HepG2 (cell line): Measurements from ENCODE around the gene OBSL1. TPM values are rescaled to one million over a fixed set of nuclear protein-coding genes. Genes with fewer than 3 reads are reported as not detected.

Experiments used
- AGO2 ChIP-seq: fragments of 200-400 bp; formaldehyde crosslinking; optimal IDR thresholded peaks from 2 replicates; pipeline ENCODE3; 2017; ENCODE audit warnings: mild to moderate bottlenecking, low read depth, low read length, moderate library complexity
- ZFX ChIP-seq: sonication (generic); formaldehyde crosslinking; IDR thresholded peaks from 2 replicates; pipeline ENCODE4 v1.4.0; 2020; ENCODE audit warnings: mild to moderate bottlenecking, low read depth, missing genetic modification reagents, moderate library complexity
- ZNF749 ChIP-seq: sonication (generic); formaldehyde crosslinking; IDR thresholded peaks from 2 replicates; pipeline ENCODE4 v1.8.0; 2022; ENCODE audit warnings: mild to moderate bottlenecking, missing genetic modification reagents, moderate library complexity, borderline replicate concordance
- ZNF788 ChIP-seq: sonication (generic); formaldehyde crosslinking; IDR thresholded peaks from 2 replicates; pipeline ENCODE4 v1.5.0; 2020; ENCODE audit warnings: mild to moderate bottlenecking, missing genetic modification reagents, borderline replicate concordance
- ZNF792 ChIP-seq: IDR thresholded peaks from 2 replicates; pipeline ENCODE4 v1.6.1; 2016
- ZNF891 ChIP-seq: sonication (generic); formaldehyde crosslinking; IDR thresholded peaks from 2 replicates; pipeline ENCODE4 v1.5.0; 2020; ENCODE audit warnings: mild to moderate bottlenecking, missing genetic modification reagents
- polyA plus RNA-seq, 8 experiments: library from polyadenylated mRNA; depleted of rRNA in 3 of 8; stranded (reverse) in 7 of 8; unstranded in 1 of 8; fragments of >200 nt; fragmentation: Illumina TruSeq in 4 of 8; extraction: Trizol in 4 of 8; gene quantifications; 2 replicates each; pipeline versions ENCODE4 v1.2.1 to v1.2.3, GENCODE V29; 2011 to 2016; ENCODE audit warnings: low read depth in 4 of 8, missing spikeins in 1 of 8, mixed read lengths in 1 of 8; ENCODE audit not compliant: insufficient read depth in 1 of 8
- total RNA-seq, 5 experiments: library from RNA; depleted of rRNA; stranded (reverse); fragments of >200 nt; fragmentation: Illumina TruSeq; extraction: Trizol; gene quantifications; 2 replicates each; pipeline ENCODE4 v1.2.3, GENCODE V29; 2016; ENCODE audit warnings: low read depth in 1 of 5
- TF ChIP-seq, protein P1 (sequence below): IDR thresholded peaks from 2 replicates; pipeline ENCODE4 v1.6.1; 2016; ENCODE audit warnings: low read depth
- TF ChIP-seq, protein P2 (sequence below): IDR thresholded peaks from 2 replicates; pipeline ENCODE4 v1.6.1; 2016
- TF ChIP-seq, protein P3 (sequence below): sonication (generic); formaldehyde crosslinking; IDR thresholded peaks from 2 replicates; pipeline ENCODE4 v1.4.0; 2020; ENCODE audit warnings: low read depth, missing genetic modification reagents
- TF ChIP-seq, protein P4 (sequence below): sonication (generic); formaldehyde crosslinking; IDR thresholded peaks from 2 replicates; pipeline ENCODE4 v1.4.0; 2020; ENCODE audit warnings: mild to moderate bottlenecking, missing genetic modification reagents

Gene OBSL1
- total and polyA plus RNA-seq, 2 of the 13 experiments (the other 11 are each of a cell fraction or from before 2014, with no cell fraction given): 86.7 to 218 TPM

DNA sequence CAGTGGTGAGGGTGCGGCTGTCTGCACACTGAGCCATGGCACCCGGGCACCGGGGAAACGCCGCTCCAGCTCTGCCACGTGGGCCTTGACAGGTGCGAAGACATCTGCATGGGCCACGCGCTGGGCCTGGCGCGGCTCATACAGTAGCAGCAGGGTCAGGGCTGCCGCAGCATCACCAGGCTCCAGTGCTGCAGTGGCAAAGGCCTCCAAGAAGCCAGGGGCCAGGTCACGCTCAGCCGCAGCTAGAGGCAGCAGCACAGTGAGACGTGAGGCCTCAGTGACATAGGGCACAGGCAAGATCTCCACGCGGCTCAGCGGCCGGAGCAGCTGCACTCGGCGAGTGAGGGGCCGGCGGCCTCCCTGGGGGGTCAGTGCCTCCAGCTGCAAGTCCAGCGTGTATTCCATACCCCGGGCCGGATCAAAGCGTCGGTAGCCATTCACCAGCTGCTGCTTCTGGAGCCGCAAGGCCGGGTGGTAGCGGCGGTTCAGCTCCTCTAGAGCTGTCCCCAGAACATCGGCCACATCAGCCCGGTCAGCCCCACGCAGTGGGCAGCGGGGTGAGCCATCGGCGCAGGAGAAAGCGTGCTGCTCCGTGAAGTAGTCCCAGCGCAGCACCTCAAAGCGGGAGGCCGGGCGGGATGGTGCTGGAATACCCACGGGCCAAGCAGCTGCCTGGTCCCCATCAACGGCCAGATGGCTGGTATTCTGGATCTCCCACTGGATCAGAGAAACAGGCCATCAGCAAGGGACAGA is 31.2 kb downstream of the OBSL1 start (continued):
- peak; percentile 89 for TF ChIP-seq AGO2
- TF ChIP-seq ZNF792 (CRISPR knock-in tag): no peak
- no peak for TF ChIP-seq ZNF788
- TF ChIP-seq, protein P1, sequence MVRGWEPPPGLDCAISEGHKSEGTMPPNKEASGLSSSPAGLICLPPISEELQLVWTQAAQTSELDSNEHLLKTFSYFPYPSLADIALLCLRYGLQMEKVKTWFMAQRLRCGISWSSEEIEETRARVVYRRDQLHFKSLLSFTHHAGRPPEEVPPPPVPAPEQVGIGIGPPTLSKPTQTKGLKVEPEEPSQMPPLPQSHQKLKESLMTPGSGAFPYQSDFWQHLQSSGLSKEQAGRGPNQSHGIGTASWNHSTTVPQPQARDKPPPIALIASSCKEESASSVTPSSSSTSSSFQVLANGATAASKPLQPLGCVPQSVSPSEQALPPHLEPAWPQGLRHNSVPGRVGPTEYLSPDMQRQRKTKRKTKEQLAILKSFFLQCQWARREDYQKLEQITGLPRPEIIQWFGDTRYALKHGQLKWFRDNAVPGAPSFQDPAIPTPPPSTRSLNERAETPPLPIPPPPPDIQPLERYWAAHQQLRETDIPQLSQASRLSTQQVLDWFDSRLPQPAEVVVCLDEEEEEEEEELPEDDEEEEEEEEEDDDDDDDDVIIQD (CRISPR knock-in tag): no peak
- TF ChIP-seq, protein P2, sequence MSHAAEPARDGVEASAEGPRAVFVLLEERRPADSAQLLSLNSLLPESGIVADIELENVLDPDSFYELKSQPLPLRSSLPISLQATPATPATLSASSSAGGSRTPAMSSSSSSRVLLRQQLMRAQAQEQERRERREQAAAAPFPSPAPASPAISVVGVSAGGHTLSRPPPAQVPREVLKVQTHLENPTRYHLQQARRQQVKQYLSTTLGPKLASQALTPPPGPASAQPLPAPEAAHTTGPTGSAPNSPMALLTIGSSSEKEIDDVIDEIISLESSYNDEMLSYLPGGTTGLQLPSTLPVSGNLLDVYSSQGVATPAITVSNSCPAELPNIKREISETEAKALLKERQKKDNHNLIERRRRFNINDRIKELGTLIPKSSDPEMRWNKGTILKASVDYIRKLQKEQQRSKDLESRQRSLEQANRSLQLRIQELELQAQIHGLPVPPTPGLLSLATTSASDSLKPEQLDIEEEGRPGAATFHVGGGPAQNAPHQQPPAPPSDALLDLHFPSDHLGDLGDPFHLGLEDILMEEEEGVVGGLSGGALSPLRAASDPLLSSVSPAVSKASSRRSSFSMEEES (CRISPR knock-in tag): no peak
- TF ChIP-seq, protein P3, sequence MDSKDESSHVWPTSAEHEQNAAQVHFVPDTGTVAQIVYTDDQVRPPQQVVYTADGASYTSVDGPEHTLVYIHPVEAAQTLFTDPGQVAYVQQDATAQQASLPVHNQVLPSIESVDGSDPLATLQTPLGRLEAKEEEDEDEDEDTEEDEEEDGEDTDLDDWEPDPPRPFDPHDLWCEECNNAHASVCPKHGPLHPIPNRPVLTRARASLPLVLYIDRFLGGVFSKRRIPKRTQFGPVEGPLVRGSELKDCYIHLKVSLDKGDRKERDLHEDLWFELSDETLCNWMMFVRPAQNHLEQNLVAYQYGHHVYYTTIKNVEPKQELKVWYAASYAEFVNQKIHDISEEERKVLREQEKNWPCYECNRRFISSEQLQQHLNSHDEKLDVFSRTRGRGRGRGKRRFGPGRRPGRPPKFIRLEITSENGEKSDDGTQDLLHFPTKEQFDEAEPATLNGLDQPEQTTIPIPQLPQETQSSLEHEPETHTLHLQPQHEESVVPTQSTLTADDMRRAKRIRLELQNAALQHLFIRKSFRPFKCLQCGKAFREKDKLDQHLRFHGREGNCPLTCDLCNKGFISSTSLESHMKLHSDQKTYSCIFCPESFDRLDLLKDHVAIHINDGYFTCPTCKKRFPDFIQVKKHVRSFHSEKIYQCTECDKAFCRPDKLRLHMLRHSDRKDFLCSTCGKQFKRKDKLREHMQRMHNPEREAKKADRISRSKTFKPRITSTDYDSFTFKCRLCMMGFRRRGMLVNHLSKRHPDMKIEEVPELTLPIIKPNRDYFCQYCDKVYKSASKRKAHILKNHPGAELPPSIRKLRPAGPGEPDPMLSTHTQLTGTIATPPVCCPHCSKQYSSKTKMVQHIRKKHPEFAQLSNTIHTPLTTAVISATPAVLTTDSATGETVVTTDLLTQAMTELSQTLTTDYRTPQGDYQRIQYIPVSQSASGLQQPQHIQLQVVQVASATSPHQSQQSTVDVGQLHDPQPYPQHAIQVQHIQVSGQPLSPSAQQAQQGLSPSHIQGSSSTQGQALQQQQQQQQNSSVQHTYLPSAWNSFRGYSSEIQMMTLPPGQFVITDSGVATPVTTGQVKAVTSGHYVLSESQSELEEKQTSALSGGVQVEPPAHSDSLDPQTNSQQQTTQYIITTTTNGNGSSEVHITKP: no peak
- TF ChIP-seq ZFX: 0 out of 2 replicates have a peak, but pooled peaks have one; percentile 28
- TF ChIP-seq ZNF749 (CRISPR knock-in tag): peak; percentile 25; the same call in 1 of the 2 replicates
- TF ChIP-seq, protein P4, sequence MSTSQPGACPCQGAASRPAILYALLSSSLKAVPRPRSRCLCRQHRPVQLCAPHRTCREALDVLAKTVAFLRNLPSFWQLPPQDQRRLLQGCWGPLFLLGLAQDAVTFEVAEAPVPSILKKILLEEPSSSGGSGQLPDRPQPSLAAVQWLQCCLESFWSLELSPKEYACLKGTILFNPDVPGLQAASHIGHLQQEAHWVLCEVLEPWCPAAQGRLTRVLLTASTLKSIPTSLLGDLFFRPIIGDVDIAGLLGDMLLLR (CRISPR knock-in tag): peak; percentile 27; the same call in 1 of the 2 replicates
- TF ChIP-seq ZNF891: 0 out of 2 replicates have a peak, but pooled peaks have one; percentile 46
- TF ChIP-seq, all 625 proteins: peak for 11
